ENCODE results near the gene SAP25.
"Not testable (repeated sequence)": the region's sequence is repeated elsewhere in the genome, so short reads cannot be mapped to it uniquely, and the experiment has no call there.

Gene SAP25

DNA sequence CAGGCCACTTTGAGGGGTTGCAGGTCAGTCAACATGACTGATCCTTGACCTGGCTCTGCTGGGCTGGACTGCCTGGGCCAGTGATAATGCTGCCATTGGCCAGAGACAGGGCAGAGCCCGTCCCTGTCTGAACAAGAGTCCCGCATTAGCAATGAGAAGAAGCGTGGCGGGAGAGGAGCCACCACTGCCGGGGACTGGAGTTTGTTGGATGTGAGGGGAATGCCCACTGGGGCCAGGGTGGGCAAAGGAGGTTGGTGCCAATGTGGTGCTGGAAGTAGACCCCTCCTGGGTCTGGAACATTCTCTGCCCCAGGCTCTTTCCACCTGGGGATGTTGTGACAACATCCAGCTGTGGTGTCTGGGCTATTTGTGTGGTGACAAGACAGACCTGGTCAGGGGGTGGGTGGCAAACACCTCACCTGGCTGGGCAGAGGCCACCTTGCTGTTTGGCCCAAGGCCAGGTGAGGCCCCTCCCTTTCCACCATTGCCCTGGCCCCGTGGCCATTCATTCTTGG, 7.6 kb downstream of the SAP25 start:
- in situ Hi-C loops (cut with HindIII; ENCODE audit: low pct_ligation_motif_present, low pct_unique_long_range_greater_than_20kb, low sequenced_read_pairs): no loop called here
- DNase-seq: no peak

DNA sequence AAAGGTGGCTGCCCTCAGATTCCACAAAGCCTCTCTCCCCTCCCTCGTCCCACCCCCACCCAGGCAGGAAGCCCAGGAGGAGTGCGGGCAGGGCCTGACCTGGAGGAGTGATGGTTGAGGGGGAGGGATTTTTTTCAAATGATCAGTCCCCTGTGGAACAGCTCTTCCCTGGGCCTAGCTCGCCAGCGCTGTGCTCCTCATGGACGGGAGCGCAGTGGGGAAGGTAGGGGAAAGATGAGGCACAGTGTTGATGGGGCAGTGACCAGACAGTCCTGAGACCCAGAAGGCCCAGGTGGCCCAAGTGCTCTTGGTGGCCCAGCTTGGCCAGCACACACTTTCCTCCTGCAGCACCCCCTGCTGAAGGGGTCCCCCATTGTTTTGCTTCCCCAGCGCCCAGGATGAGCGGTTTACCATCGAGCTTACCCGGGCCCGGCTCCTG, 8.5 kb downstream of the SAP25 start:
- in situ Hi-C loops (cut with HindIII; ENCODE audit: low pct_ligation_motif_present, low pct_unique_long_range_greater_than_20kb, low sequenced_read_pairs): no loop called here
- DNase-seq: no peak

DNA sequence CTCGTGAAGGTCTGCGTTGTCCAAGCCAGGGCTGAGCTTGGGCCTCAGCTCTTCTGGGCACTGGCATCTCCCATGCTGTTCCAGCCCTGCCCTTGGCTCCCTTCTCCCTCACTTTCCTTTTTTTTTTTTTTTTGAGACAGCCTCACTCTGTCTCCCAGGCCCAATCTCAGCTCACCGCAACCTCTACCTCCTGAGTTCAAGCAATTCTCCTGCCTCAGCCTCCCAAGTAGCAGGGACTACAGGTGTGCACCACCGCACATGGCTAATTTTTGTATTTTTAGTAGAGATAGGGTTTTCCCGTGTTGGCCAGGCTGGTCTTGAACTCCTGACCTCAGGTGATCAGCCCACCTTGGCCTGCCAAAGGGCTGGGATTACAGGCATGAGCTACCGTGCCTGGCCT, 9.3 kb downstream of the SAP25 start:
- DNase-seq; in situ Hi-C loops (cut with HindIII; ENCODE audit: low pct_ligation_motif_present, low pct_unique_long_range_greater_than_20kb, low sequenced_read_pairs): not testable (repeated sequence)

DNA sequence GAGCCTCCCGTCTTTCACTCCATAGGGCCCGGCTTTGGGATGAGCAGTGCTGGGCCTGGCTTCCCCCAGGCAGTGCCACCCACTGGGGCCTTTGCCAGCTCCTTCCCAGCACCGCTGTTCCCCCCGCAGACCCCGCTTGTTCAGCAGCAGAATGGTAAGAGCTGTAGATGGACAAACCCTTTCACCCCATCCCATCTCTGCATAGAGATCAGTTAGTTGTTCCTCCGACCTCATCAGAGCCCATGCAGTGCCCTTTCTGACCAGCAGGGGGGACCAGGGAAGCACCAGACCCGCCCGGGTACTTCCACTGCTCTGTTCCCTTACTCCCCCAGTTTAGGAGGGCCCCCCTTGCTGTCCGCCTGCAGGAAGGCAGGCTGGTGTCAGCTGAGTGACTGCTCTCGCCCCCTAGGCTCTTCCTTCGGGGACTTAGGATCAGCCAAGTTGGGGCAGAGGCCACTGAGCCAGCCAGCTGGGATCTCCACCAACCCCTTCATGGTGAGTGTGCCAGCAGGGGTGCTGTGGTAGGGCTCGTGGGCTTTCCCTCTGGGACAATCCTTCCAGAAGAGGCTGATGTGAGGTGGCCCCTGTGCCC, 9.8 kb downstream of the SAP25 start:
- in situ Hi-C loops (cut with HindIII; ENCODE audit: low pct_ligation_motif_present, low pct_unique_long_range_greater_than_20kb, low sequenced_read_pairs): no loop called here
- peak; percentile 77 for DNase-seq

DNA sequence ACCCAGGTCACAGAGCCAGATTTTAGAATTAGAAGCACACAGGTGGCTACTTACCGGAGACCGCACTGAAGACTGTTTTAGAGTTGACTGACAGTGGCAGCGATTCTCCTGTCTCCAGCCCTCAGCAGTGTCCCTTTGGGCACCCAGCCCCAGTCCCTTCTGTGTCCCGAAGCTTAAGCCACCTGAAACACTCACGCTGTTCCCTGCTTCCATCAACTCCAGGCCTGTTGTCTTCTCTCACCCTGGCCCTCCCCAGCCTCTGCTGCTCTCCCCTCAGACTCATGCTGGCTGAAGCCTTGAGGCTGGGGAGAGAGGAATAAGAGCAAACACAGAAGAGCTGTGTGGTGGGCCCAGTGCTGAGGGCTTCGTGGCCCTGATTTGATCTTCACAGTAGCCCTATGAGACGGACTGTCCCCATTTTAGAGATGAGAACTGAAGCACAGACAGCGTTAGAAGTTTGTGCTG, 10.6 kb downstream of the SAP25 start:
- DNase-seq: no peak
- in situ Hi-C loops (cut with HindIII; ENCODE audit: low pct_ligation_motif_present, low pct_unique_long_range_greater_than_20kb, low sequenced_read_pairs): no loop called here

DNA sequence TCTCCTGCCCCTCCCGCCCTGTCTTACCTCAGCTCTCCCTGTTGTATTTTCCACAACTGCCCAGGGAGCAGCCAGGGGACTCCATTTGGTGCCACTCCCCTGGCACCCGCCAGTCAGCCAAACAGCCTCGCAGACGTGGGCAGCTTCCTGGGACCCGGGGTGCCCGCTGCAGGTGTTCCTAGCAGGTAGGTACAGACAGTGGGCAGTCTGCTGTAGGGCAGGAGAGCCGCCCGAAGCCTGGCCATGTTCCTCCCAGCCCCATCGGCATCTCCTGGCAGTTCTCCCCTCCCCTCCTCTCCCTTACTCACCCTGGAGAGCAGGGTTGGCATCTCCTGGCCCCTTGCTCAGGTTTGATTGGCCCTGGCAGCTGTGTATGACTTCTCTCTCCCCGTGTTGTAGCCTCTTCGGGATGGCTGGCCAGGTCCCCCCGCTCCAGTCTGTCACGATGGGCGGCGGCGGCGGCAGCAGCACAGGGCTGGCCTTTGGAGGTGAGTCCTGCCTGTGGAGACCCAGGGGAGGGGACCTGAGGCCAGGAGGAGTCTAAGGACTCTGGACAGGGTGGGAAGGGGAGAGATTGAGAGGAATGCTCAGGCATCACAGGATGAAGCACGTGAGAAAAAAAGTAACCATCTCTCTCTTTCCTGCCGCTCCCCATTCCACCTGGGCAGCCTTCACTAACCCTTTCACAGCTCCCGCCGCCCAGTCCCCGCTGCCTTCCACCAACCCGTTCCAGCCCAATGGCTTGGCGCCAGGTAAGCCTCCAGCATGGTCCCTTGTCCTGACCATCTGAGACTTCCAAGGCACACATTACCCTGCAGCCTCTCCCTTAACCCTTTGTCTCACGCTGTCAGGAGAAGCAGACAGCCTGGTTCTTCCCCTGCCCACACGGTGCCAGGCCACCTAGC, 11.3 kb downstream of the SAP25 start:
- in situ Hi-C loops (cut with HindIII; ENCODE audit: low pct_ligation_motif_present, low pct_unique_long_range_greater_than_20kb, low sequenced_read_pairs): no loop called here
- DNase-seq: no peak

DNA sequence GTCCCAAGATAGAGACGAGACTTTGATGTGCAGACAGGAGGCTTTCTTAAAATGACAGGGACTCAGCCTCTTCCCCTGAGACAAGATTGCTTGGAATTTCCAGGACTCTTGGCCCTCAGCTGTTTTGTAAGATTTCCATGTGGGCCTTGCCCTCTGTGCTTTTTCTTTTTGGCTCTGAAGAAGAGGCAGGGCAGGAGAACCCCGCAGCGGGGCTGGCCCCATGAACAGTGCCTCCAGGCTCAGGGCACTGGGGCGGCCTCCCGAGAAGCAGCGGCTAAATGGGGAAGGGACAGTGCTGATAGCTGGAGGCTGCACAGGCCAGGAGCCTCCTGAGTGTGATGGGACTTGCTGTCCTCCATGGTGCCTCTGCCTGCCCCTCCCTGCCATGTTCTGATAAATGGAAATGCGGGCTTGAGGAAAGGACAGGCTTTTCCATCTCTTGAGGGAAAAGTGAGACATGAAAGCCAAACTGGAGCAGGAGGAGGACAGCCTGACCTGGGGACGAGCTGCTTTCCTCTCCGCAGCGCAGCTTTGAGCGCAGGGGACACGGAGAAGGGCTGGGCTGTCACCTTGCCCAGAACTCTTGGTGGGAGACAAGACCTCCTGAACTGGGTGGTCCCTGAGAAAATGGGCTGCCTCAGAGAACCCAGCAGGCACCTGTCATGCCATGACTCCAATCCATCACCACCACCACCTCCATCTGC, 12.1 kb downstream of the SAP25 start:
- DNase-seq: no peak
- in situ Hi-C loops (cut with HindIII; ENCODE audit: low pct_ligation_motif_present, low pct_unique_long_range_greater_than_20kb, low sequenced_read_pairs): no loop called here

DNA sequence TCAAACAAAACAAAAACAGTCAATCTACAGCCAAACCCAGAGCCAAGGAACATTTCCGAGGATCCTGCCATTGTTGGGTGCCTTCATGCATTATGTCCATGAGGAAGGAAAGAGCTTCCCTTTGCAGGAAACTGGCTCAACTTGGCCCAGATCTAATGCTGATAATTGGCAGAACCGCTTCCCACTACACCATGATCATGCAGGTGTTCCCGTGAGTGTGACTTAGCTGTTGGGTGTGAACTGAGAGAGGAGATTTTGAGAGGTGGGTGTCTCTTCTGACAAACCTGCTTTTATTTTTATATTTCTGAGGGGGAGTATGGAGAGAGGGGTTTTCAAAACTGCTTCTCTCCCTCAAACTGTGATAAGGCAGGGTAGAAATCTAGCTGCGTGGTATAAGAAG, 14.6 kb downstream of the SAP25 start:
- no peak for DNase-seq

DNA sequence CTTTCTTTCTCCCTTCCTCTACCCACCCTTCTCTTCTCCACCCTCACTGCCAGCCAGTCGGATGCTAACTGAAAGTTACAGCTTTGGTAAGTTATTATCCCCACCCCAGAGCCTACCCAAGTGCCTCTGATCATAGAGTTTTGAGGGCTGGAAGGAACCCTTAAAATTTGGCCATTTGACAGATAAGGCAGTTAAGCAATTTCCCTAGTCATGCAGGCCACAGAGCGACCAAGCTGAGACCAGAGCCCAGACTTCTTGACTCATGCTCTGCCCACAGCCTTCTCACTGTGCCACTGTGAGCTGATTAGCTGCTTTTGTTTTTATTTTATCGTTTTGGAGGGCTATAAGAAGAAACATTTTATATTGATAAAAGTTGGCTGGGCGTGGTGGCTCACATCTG, 17.2 kb downstream of the SAP25 start:
- in situ Hi-C loops (cut with HindIII; ENCODE audit: low pct_ligation_motif_present, low pct_unique_long_range_greater_than_20kb, low sequenced_read_pairs): no loop called here
- DNase-seq: no peak

More for the DNA sequence above, 14.6 kb downstream of the SAP25 start:
- in situ Hi-C loops (cut with HindIII; ENCODE audit: low pct_ligation_motif_present, low pct_unique_long_range_greater_than_20kb, low sequenced_read_pairs): no loop called here

DNA sequence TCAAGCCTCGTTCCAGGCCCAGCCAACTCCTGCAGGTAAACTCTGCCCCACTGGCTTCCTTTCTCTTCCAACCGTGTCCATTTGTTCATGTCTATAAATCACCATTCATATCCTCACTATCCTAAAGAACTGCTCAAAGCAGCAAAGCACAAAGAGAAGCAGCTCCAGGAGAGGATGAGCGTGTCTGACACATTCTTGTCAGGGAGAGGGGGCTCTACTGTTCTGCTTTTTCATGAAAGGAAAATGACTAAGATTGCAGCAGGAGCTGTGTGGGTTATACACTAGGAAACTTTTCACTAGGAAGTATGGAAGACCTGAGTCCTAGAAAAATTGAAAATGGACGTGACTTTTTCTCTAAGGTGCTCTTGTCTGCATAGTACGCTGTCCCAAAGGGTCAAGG, 18.0 kb downstream of the SAP25 start:
- in situ Hi-C loops (cut with HindIII; ENCODE audit: low pct_ligation_motif_present, low pct_unique_long_range_greater_than_20kb, low sequenced_read_pairs): no loop called here
- no peak for DNase-seq

DNA sequence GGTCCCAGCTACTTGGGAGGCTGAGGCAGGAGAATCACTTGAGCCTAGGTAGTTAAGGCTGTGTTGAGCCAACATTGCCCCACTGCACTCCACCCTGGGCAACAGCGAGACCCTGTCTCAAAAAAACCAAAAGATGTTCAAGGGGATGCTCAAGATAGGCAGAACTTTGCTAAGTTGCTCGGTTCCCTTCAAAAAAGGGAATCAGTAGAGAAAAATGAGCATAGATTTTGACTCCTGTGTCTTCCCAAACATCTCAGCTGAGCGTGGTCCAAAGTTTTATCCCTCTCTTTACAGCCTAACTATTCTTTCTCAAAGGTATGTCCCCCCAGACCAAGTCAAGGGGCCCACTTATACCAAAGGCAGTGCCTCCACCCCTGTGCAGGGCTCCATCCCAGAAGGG, 20.7 kb downstream of the SAP25 start:
- in situ Hi-C loops (cut with HindIII; ENCODE audit: low pct_ligation_motif_present, low pct_unique_long_range_greater_than_20kb, low sequenced_read_pairs): no loop called here
- DNase-seq: no peak

DNA sequence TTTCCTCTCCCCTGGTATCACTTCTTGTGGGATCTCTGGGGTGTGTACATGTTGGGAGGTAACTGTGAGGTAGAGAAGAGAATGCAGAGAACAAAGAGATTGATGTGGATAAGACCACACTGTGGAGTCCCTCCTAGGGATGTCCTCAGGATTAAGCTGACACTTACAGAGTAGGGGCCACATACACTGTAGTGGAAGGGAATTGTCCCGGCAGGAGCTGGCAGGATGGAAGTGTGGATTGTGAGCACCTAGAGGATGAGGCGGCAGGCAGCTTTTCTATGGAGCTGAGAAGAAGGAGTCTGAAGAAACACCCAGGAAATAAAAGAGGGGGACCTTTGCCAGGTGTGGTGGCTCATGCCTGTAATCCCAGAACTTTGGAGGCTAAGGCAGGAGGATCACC, 21.2 kb downstream of the SAP25 start:
- no peak for DNase-seq
- in situ Hi-C loops (cut with HindIII; ENCODE audit: low pct_ligation_motif_present, low pct_unique_long_range_greater_than_20kb, low sequenced_read_pairs): no loop called here

DNA sequence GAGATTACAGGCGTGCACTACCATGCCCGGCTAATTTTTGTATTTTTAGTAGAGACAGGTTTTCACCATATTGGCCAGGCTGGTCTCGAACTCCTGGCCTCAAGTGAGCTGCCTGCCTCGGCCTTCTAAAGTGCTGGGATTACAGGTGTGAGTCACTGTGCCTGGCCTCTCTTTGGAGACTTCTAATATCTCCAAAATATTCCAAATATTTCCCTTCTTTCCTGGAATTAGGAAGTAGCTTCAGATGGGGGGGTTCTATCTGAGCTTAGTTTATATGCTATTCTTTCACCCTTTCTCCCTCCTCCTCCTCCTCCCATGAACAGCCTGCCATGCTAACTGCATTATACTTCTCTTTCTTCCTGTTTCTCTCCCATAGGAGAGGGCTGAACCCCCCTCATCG, 25.3 kb downstream of the SAP25 start:
- in situ Hi-C loops (cut with HindIII; ENCODE audit: low pct_ligation_motif_present, low pct_unique_long_range_greater_than_20kb, low sequenced_read_pairs); DNase-seq: not testable (repeated sequence)

DNA sequence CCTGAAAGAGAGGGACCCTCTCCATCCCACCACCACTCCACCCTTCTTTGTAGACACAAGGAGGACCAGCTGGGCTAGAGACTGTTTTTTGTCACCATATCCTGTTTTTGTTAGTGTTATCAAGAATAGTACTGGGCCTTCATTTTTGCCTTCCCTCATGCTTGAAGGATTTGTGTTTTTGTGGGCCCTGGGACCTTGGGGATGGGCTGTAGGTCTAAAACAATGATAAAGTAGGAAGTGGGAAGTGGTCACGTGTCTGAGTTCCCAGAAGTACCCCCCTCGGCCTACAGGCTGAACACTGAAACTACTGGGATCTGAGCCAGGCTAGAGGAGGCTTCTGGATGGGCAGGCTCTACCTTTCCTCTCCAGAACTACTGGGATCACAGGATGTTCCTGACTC, 25.8 kb downstream of the SAP25 start:
- in situ Hi-C loops (cut with HindIII; ENCODE audit: low pct_ligation_motif_present, low pct_unique_long_range_greater_than_20kb, low sequenced_read_pairs): no loop called here
- DNase-seq: no peak

DNA sequence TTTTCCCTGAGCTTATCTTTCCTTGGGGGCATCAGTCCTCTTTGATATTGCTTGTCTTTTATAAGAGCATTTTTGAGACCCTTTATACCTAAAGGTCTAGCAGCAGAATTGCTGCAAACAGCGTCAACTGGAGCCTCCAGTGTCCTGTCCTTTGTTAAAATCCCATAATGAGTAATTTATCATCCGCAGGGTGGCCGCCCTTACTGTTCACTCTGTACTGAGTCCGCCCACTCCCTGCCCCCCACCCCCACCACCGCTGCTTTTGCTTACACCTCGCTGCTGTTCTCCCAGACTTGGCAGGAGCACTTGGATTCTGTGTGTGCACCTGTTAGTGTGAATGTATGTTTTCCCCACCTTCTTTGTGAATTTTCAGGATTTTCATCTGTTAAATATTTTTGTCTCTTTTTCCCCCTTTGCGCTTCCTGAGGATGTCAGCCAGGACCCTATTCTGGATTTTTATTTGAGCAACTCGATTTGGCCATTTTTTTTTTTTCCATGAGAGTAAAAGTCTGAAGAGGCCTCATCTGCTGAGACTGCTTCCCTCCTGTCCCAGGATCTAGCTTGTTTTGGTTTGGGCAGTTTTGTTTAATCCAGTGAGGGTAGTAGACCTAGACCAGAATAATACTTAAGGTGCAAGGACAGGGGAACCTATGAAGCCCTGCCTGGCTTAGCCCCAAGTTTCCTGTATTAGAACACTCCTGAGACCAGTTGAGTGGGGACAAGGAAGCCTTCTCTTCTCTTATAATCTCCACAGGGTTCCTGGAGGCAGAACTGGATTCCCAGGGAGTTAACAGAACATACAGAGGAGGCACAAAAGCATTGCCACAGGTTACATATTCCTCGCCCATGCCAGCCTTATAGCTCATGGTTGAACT, 26.5 kb downstream of the SAP25 start:
- DNase-seq: no peak
- in situ Hi-C loops (cut with HindIII; ENCODE audit: low pct_ligation_motif_present, low pct_unique_long_range_greater_than_20kb, low sequenced_read_pairs): no loop called here

DNA sequence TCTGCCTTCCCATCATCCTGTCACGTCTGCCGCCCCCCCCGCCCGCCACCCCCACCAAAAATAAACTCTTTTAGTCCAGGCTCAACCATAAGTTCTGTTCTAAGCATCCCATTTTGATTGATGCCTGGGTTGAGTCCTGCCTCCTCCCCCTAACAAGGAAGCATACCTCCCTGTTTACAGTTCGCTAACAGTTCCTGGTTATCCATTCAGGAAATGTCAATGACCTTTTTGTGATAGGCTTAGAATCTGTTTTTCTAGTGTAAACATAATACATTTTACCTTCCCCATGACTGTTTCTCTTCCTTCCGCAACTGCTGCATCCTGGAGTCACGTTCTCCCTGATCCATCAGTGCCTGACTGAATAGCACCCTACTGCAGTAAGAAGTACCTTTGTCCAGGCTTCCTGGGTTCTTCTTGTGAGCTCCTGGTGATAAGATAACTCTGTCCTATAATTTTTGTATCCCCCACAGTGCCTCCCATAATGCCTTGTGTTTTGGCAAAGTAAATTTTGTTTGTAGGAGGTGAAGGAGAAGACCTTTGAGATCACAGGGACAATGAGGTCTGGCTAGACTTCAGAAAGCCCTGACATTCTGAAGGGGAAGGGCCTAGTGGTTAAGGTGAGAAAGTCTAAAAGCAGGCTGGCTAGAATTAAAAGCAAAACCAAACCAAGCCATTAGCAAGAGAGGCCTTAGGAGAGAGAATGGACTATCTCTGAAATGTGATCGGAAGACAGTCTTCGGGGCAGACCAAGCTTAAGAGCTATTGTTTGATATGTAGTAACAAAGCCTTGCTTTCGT, 27.4 kb downstream of the SAP25 start:
- no peak for DNase-seq
- in situ Hi-C loops (cut with HindIII; ENCODE audit: low pct_ligation_motif_present, low pct_unique_long_range_greater_than_20kb, low sequenced_read_pairs): no loop called here

DNA sequence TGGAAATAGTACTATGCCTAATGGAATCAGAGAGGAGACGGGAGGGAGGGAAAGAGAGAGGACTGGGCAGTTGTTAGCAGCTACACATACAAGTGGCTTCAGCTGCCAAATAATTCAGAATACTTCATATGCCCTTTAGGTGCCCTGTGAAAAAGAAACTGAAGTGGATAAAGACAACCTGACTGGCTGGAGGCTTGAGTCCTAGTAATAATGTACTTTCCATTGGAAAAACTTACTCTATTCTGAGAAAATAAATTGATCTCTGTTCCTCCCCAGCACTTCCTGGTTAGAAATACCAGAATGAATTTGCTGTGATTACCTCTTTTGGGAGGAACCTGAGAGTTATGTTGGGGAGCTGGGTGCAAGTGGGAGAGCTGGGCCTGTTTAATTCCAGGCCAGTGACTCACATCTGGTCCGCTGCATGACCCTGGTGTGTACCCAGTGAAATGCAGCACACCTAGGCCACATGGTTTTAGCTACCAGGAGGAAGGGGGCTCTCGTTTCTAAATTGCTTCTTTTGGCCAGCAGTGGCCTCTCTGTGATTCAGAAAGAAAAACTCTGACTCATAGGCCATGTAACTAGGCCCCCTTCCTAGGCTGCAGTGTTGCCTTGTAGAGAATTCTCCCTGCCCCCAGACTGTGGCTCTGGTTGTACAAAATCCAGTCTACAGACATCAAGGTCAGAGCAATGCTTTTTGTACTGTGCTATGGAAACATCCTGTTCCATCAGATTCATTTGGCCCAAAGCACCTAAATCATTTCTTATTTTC, 28.2 kb downstream of the SAP25 start:
- in situ Hi-C loops (cut with HindIII; ENCODE audit: low pct_ligation_motif_present, low pct_unique_long_range_greater_than_20kb, low sequenced_read_pairs): no loop called here
- DNase-seq: peak; percentile 76

All from ACHN (cell line).